ENCODE data around the gene CDS1. TPM values are rescaled to one million over a fixed set of nuclear protein-coding genes. Genes with fewer than 3 reads are reported as not detected.

Gene CDS1
- total and polyA plus RNA-seq, 2 experiments from 2014 or later, result 10.0 to 22.6 TPM

DNA sequence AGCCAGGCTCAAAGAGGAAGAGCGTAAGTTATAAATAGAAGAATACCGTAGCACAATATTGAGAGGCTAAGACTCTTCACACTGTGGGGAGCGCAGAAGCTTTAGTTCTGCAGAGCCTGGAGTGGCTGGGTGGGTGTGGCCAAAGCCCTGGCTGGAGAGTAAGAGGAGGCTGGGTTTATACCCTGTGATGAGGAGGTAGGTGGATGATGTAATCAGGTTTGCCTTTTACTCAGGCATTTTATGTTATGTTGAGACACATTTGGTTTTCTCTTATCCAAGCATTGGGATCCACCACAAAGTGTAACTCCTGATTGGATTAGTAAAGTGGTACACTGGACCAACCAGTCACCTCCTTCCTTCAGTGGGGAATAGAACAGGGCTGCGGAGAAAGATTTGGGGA lies 13.9 kb downstream of the CDS1 start (continued):
- TF ChIP-seq EZH2 (IDR thresholded peaks at IDR 0.05; ENCODE audit: low read depth, unreplicated experiment) (no peak), ZNF114 (CRISPR knock-in tag; IDR thresholded peaks at IDR 0.05) (no peak)
- TF ChIP-seq, protein P1, sequence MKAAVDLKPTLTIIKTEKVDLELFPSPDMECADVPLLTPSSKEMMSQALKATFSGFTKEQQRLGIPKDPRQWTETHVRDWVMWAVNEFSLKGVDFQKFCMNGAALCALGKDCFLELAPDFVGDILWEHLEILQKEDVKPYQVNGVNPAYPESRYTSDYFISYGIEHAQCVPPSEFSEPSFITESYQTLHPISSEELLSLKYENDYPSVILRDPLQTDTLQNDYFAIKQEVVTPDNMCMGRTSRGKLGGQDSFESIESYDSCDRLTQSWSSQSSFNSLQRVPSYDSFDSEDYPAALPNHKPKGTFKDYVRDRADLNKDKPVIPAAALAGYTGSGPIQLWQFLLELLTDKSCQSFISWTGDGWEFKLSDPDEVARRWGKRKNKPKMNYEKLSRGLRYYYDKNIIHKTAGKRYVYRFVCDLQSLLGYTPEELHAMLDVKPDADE (IDR thresholded peaks at IDR 0.05), result no peak
- TF ChIP-seq, protein P2, sequence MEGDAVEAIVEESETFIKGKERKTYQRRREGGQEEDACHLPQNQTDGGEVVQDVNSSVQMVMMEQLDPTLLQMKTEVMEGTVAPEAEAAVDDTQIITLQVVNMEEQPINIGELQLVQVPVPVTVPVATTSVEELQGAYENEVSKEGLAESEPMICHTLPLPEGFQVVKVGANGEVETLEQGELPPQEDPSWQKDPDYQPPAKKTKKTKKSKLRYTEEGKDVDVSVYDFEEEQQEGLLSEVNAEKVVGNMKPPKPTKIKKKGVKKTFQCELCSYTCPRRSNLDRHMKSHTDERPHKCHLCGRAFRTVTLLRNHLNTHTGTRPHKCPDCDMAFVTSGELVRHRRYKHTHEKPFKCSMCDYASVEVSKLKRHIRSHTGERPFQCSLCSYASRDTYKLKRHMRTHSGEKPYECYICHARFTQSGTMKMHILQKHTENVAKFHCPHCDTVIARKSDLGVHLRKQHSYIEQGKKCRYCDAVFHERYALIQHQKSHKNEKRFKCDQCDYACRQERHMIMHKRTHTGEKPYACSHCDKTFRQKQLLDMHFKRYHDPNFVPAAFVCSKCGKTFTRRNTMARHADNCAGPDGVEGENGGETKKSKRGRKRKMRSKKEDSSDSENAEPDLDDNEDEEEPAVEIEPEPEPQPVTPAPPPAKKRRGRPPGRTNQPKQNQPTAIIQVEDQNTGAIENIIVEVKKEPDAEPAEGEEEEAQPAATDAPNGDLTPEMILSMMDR (conservative IDR thresholded peaks at IDR 0.05; ENCODE audit: low read depth in 2 of 2), result no peak

DNA sequence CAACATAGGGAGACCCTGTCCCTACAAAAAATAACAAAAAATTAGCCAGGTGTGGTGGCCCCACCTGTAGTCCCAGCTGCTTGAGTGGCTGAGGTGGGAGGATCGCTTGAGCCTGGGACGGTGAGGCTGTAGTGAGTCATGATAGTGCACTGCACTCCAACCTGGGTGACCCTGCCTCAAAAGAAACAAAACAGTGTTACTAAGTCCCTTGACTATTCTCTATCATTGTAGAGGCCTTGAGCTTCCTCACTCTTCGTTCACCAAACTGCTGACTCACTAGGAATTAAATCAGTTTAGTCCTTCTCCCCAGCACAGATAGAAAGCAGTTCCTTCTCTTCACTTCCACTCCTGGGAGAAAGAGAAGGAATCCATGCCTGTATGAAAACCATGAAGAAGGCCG lies 14.5 kb downstream of the CDS1 start:
- no peak for DNase-seq (ENCODE audit: low spot score)
- Mint-ChIP-seq H3K9me3 (peaks cover 10% of the 10 kb centered on the region; the same call in 2 of the 3 replicates), H3K36me3 (ENCODE audit: low read depth) (peaks cover 44% of the 10 kb centered on the region), H3K27ac (peak overlapping the region; percentile 98), H3K27me3 (ENCODE audit: insufficient read depth, low read depth, poor library complexity) (no peaks in the 10 kb centered on the region), H3K4me3 (no peak overlapping the region), H3K4me1 (peaks cover 40% of the 10 kb centered on the region)
- TF ChIP-seq POLR2AphosphoS5 (IDR thresholded peaks at IDR 0.05; ENCODE audit: low read depth), result no peak
- no peak for TF ChIP-seq CREB1 (CRISPR knock-in tag; IDR thresholded peaks at IDR 0.05; ENCODE audit: low read depth)
- TF ChIP-seq, protein P3, sequence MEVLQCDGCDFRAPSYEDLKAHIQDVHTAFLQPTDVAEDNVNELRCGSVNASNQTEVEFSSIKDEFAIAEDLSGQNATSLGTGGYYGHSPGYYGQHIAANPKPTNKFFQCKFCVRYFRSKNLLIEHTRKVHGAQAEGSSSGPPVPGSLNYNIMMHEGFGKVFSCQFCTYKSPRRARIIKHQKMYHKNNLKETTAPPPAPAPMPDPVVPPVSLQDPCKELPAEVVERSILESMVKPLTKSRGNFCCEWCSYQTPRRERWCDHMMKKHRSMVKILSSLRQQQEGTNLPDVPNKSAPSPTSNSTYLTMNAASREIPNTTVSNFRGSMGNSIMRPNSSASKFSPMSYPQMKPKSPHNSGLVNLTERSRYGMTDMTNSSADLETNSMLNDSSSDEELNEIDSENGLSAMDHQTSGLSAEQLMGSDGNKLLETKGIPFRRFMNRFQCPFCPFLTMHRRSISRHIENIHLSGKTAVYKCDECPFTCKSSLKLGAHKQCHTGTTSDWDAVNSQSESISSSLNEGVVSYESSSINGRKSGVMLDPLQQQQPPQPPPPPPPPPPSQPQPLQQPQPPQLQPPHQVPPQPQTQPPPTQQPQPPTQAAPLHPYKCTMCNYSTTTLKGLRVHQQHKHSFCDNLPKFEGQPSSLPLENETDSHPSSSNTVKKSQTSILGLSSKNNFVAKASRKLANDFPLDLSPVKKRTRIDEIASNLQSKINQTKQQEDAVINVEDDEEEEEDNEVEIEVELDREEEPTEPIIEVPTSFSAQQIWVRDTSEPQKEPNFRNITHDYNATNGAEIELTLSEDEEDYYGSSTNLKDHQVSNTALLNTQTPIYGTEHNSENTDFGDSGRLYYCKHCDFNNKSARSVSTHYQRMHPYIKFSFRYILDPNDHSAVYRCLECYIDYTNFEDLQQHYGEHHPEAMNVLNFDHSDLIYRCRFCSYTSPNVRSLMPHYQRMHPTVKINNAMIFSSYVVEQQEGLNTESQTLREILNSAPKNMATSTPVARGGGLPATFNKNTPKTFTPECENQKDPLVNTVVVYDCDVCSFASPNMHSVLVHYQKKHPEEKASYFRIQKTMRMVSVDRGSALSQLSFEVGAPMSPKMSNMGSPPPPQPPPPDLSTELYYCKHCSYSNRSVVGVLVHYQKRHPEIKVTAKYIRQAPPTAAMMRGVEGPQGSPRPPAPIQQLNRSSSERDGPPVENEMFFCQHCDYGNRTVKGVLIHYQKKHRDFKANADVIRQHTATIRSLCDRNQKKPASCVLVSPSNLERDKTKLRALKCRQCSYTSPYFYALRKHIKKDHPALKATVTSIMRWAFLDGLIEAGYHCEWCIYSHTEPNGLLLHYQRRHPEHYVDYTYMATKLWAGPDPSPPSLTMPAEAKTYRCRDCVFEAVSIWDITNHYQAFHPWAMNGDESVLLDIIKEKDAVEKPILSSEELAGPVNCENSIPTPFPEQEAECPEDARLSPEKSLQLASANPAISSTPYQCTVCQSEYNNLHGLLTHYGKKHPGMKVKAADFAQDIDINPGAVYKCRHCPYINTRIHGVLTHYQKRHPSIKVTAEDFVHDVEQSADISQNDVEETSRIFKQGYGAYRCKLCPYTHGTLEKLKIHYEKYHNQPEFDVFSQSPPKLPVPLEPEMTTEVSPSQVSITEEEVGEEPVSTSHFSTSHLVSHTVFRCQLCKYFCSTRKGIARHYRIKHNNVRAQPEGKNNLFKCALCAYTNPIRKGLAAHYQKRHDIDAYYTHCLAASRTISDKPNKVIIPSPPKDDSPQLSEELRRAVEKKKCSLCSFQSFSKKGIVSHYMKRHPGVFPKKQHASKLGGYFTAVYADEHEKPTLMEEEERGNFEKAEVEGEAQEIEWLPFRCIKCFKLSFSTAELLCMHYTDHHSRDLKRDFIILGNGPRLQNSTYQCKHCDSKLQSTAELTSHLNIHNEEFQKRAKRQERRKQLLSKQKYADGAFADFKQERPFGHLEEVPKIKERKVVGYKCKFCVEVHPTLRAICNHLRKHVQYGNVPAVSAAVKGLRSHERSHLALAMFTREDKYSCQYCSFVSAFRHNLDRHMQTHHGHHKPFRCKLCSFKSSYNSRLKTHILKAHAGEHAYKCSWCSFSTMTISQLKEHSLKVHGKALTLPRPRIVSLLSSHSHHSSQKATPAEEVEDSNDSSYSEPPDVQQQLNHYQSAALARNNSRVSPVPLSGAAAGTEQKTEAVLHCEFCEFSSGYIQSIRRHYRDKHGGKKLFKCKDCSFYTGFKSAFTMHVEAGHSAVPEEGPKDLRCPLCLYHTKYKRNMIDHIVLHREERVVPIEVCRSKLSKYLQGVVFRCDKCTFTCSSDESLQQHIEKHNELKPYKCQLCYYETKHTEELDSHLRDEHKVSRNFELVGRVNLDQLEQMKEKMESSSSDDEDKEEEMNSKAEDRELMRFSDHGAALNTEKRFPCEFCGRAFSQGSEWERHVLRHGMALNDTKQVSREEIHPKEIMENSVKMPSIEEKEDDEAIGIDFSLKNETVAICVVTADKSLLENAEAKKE (CRISPR knock-in tag; IDR thresholded peaks at IDR 0.05), result no peak
- TF ChIP-seq, protein P1 (IDR thresholded peaks at IDR 0.05), result no peak
- no peak for TF ChIP-seq EZH2phosphoT487 (IDR thresholded peaks at IDR 0.05; ENCODE audit: unreplicated experiment)
- no peak for TF ChIP-seq STAT1 (IDR thresholded peaks at IDR 0.05; ENCODE audit: unreplicated experiment)
- no peak for ATAC-seq
- Histone ChIP-seq H3K4me2 (no peak overlapping the region), H3K4me3 (no peak overlapping the region), H3K9me2 (ENCODE audit: insufficient read depth) (no peaks in the 10 kb centered on the region), H3K4me1 (ENCODE audit: insufficient read depth) (peaks cover 20% of the 10 kb centered on the region), H3K27me3 (ENCODE audit: insufficient read depth) (no peaks in the 10 kb centered on the region), H3K79me2 (replicated peaks; ENCODE audit: insufficient read depth) (peaks cover 76% of the 10 kb centered on the region), H3K36me3 (ENCODE audit: insufficient read depth) (no peaks in the 10 kb centered on the region), H3K27ac (ENCODE audit: low read depth) (peak overlapping the region; percentile 46), H2AFZ (no peak overlapping the region), H4K20me1 (replicated peaks; ENCODE audit: insufficient read depth) (no peaks in the 10 kb centered on the region), H3F3A (replicated peaks; ENCODE audit: low read depth) (no peaks in the 10 kb centered on the region)
